Thyroid gland (tissue), 4 donors: ENCODE results near the gene ACSF3. TPM values are rescaled to one million over a fixed set of nuclear protein-coding genes. Genes with fewer than 3 reads are reported as not detected.

Experiments
- DNase-seq, 2 donors: peaks; one replicate each; pipeline ENCODE4 v3.0.0-alpha.2; 2019
- H3K27ac ChIP-seq, 3 donors: fragments of 200-600 bp; sonication (generic); 1 replicate in 2 of 3; 2 replicates in 1 of 3; pipeline ENCODE4 v1.5.1; 2016 to 2019; ENCODE audit warnings: mild to moderate bottlenecking in 1 of 3, moderate library complexity in 1 of 3
- H3K27me3 ChIP-seq: fragments of 200-600 bp; sonication (generic); one replicate; pipeline ENCODE4 v1.5.1; 2019
- H3K36me3 ChIP-seq, 2 donors: fragments of 200-600 bp; sonication (generic); one replicate each; pipeline ENCODE4 v1.5.1; 2016 to 2019
- H3K4me1 ChIP-seq, 2 donors: fragments of 200-600 bp; sonication (generic); one replicate each; pipeline ENCODE4 v1.5.1; 2017 to 2019
- H3K4me3 ChIP-seq, 3 donors: fragments of 200-600 bp; sonication (generic); replicated peaks in 1 of 3; 1 replicate in 2 of 3; 2 replicates in 1 of 3; pipeline ENCODE4 v1.5.1; 2016; ENCODE audit warnings: mild to moderate bottlenecking in 1 of 3
- H3K9me3 ChIP-seq: fragments of 200-600 bp; sonication (generic); one replicate; pipeline ENCODE4 v1.5.1; 2017
- POLR2A ChIP-seq, 2 donors: fragments of 450-650 bp; IDR thresholded peaks; one replicate each; pipeline ENCODE4 v1.6.1; 2017; ENCODE audit warnings: antibody characterized with exemption in 2 of 2, mild to moderate bottlenecking in 2 of 2, moderate library complexity in 1 of 2
- WGBS, 2 donors: methylation state at CpG; one replicate each; pipeline ENCODE4 v1.1.5; 2017; 5-methylcytosine and 5-hydroxymethylcytosine counted together
- intact Hi-C: fragments of 100-400 bp; cut with DNase I; formaldehyde crosslinking; loops from one replicate; pipeline ENCODE4 v1.15.1; 2023
- total RNA-seq, 4 donors: library from RNA; depleted of rRNA; stranded (reverse); fragments of >200 nt; gene quantifications; one replicate each; pipeline ENCODE4 v1.2.3, GENCODE V29; 2016
- TF ChIP-seq, protein P1 (sequence below), 6 experiments: fragments of 200-600 bp in 3 of 6; fragments of 450-650 bp in 3 of 6; sonication (generic) in 3 of 6; IDR thresholded peaks; one replicate each; pipeline ENCODE4 v1.5.1; 2016 to 2019; ENCODE audit warnings: antibody characterized with exemption in 6 of 6, mild to moderate bottlenecking in 2 of 6, inconsistent platforms in 1 of 6, moderate library complexity in 1 of 6

Gene ACSF3
- total RNA-seq, 4 donors from 2014 or later, result 30.1 to 51.2 (median 33.4) TPM

DNA sequence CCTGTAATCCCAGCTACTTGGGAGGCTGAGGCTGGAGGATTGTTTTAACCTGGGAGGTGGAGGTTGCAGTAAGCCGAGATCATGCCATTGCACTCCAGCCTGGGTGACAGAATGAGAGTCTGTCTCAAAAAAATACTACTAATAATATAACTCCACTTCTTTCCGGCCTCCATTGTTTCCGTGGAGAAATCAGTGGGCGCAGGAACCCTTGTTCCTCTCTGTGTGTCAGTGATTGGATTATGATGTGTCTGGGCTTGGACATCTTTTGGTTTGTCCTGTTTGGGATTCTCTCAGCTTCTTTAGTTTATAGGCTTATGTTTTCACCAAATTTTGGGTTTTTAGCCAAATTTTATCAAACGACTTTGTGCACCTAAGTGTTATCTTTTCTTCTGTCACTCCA lies 36.8 kb downstream of the ACSF3 start:
- no peaks in the 10 kb centered on the region for H3K4me1 ChIP-seq
- no peak for TF ChIP-seq POLR2A (IDR thresholded peaks at IDR 0.05)
- TF ChIP-seq, protein P1, sequence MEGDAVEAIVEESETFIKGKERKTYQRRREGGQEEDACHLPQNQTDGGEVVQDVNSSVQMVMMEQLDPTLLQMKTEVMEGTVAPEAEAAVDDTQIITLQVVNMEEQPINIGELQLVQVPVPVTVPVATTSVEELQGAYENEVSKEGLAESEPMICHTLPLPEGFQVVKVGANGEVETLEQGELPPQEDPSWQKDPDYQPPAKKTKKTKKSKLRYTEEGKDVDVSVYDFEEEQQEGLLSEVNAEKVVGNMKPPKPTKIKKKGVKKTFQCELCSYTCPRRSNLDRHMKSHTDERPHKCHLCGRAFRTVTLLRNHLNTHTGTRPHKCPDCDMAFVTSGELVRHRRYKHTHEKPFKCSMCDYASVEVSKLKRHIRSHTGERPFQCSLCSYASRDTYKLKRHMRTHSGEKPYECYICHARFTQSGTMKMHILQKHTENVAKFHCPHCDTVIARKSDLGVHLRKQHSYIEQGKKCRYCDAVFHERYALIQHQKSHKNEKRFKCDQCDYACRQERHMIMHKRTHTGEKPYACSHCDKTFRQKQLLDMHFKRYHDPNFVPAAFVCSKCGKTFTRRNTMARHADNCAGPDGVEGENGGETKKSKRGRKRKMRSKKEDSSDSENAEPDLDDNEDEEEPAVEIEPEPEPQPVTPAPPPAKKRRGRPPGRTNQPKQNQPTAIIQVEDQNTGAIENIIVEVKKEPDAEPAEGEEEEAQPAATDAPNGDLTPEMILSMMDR (IDR thresholded peaks at IDR 0.05), result no peak
- H3K9me3 ChIP-seq, result no peaks in the 10 kb centered on the region
- H3K27ac ChIP-seq, result no peak overlapping the region
- no peak overlapping the region for H3K4me3 ChIP-seq
- no peak for DNase-seq
- WGBS, 2 donors, result 98% methylated on average over 5 of the region's 5 CpGs
- peaks cover 11 to 16% of the 10 kb centered on the region in 2 donors for H3K36me3 ChIP-seq
- intact Hi-C loops, result no loop called here
- H3K27me3 ChIP-seq, result no peaks in the 10 kb centered on the region

DNA sequence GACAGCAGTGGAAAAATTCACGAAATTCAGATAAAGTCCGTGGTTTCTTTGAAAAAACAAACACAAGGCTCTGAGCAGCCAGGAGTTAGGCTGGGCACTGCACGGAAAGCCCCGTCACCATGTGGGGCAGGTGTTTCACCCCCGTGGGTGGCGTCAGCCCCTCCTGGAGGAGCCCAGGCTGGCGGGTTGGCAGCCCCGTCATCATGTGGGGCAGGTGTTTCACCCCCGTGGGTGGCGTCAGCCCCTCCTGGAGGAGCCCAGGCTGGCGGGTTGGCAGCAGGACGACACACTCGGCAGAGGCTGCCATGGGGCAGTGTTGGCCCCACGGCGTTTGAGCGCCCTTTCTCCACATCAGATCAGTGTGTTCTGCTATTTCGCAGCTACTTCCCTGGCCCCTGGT lies 38.1 kb downstream of the ACSF3 start:
- TF ChIP-seq, protein P1 (IDR thresholded peaks at IDR 0.05), result no peak
- TF ChIP-seq POLR2A (IDR thresholded peaks at IDR 0.05), result no peak
- H3K9me3 ChIP-seq, result no peaks in the 10 kb centered on the region
- no peak overlapping the region for H3K4me3 ChIP-seq
- H3K27ac ChIP-seq, result no peak overlapping the region
- intact Hi-C loops, result no loop called here
- no peaks in the 10 kb centered on the region for H3K27me3 ChIP-seq
- H3K4me1 ChIP-seq, result no peaks in the 10 kb centered on the region
- peaks cover 13 to 20% of the 10 kb centered on the region in 2 donors for H3K36me3 ChIP-seq
- WGBS, 2 donors, result 95 to 96% methylated on average over 17 of the region's 17 CpGs
- DNase-seq, result no peak

DNA sequence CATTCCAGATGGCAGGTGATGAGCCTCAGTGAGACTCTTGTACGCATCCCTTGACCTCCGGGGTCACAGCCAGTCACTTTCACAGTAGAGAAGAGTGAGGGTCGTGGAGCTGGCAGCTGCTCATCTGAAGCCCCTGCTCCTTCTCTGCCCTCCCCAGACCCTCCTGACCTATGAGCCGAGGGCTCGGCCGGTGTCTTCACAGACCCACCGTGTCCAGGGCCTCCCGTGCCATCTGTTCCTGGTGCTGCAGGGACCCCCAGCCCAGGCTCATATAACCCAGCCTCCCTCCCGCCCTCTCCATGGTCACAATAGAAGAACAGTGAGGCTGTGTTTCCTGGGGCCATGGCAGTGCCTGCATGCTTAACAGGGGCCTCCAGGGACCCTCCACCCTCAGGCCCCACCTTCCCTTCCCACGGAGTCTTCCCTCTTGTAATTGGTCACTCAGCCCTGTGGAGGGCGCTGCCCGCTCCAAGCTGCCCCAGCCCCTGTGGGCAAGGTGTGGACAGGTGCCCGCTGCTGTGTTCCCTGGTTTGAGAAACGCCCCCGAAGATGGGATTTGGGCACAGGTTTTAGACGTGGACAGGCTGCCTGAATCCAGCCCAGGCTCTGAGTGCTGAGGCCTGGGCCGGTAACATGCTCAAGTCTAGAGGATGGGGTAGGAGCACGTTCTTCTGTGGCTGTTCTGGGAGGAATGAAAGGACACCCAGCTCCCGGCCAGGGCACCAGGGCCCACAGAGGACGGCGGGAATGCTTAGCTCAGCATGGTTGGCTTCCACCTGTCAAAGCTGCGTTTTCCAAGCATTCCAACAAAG lies 38.7 kb downstream of the ACSF3 start:
- WGBS, 2 donors, result 96 to 97% methylated on average over 12 to 19 of the region's 22 CpGs
- no peaks in the 10 kb centered on the region for H3K9me3 ChIP-seq
- no peaks in the 10 kb centered on the region for H3K4me1 ChIP-seq
- H3K4me3 ChIP-seq, result no peak overlapping the region
- no peaks in the 10 kb centered on the region for H3K27me3 ChIP-seq
- peaks cover 17 to 22% of the 10 kb centered on the region in 2 donors for H3K36me3 ChIP-seq
- DNase-seq, result peak in 1 of 2 donors; percentile 2
- H3K27ac ChIP-seq, result no peak overlapping the region
- no peak for TF ChIP-seq POLR2A (IDR thresholded peaks at IDR 0.05)
- TF ChIP-seq, protein P1 (IDR thresholded peaks at IDR 0.05), result no peak
- intact Hi-C loops, result no loop called here

DNA sequence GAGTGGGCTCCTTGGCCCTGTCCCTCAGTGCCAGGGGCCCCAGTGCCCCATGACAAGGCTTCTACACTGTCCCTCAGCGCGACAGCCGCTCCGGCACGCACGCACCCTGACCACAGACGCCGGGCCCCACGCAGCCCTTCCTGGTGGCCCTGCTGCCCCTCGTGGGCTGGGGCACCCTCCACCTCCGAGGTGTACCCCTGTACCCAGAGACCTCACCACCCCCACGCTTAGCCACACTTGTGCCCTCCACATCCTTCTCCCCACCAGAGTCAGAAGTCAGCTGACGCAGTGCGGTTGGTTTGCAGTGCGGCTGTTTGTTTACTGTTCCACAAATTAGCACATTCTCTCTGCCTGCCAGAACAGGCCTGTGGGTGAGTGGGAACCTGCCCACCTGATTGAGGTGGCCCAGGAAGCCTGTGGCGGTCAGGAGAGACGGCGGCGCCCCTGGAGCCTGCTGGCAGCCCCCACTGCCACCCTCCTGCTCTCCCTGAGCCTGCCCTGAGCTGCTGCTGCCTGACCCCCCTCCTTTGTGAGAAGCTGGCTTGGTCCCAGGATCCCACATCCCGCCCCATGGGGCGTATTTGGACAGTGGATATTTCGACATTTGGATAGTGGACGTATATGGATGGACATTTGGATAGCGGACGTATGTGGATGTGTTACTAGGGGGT lies 39.9 kb downstream of the ACSF3 start:
- DNase-seq, result no peak
- no peaks in the 10 kb centered on the region for H3K27me3 ChIP-seq
- H3K36me3 ChIP-seq, result peaks cover 17 to 22% of the 10 kb centered on the region in 2 donors
- H3K4me3 ChIP-seq, result no peak overlapping the region
- H3K9me3 ChIP-seq, result no peaks in the 10 kb centered on the region
- intact Hi-C loops, result no loop called here
- H3K27ac ChIP-seq, result no peak overlapping the region
- H3K4me1 ChIP-seq, result no peaks in the 10 kb centered on the region
- 97 to 99% methylated on average over 21 to 24 of the region's 25 CpGs for WGBS, 2 donors
- TF ChIP-seq POLR2A (IDR thresholded peaks at IDR 0.05), result no peak
- TF ChIP-seq, protein P1 (IDR thresholded peaks at IDR 0.05), result no peak

DNA sequence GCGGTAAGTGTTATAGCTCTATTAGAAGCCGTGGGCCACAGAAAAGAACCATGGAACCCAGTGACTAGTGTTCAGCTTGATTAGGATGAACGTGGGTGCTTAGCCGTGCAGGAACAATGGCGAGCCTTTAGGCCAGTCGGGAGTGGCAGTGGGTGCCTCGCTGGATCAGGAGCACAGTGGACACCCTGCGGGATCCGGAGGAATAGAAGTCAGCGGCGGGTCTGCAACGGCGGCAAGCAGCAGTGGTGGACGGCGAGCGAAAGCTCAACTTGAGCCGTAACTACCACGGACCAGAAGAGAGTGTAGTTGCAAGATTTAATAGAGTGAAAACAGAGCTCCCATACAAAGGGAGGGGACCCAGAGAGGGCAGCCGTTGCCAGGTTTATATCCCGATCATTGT lies 40.6 kb downstream of the ACSF3 start:
- no peaks in the 10 kb centered on the region for H3K9me3 ChIP-seq
- no peak for TF ChIP-seq POLR2A (IDR thresholded peaks at IDR 0.05)
- TF ChIP-seq, protein P1 (IDR thresholded peaks at IDR 0.05), result no peak
- peaks cover 17 to 21% of the 10 kb centered on the region in 2 donors for H3K36me3 ChIP-seq
- no peak overlapping the region for H3K4me3 ChIP-seq
- no peak for DNase-seq
- intact Hi-C loops, result no loop called here
- no peaks in the 10 kb centered on the region for H3K4me1 ChIP-seq
- no peak overlapping the region for H3K27ac ChIP-seq
- H3K27me3 ChIP-seq, result no peaks in the 10 kb centered on the region
- 92 to 93% methylated on average over 20 of the region's 20 CpGs for WGBS, 2 donors
